HepG2 (cell line): ENCODE measurements around the gene DYNLT2B. TPM values are rescaled to one million over a fixed set of nuclear protein-coding genes. Genes with fewer than 3 reads are reported as not detected.
"Not testable (repeated sequence)": the region's sequence is repeated elsewhere in the genome, so short reads cannot be mapped to it uniquely, and the experiment has no call there.

Source experiments
- ATAC-seq: fragments of 200-7000 bp; cut with Tn5 transposase; 3 replicates; pipeline ENCODE4 v1.9.1; 2020; ENCODE audit warnings: mild to moderate bottlenecking, moderate library complexity
- BruUV-seq: library from RNA; stranded (reverse); fragments of 400-500 nt; replicated peaks from 2 replicates; lab custom pipeline; 2021; lab: Mats Ljungman, UMichigan
- CTCF ChIA-PET: fragments of 300-600 bp; formaldehyde crosslinking; extraction: SDS; loops from one replicate; lab custom pipeline; 2021; ENCODE audit warnings: low total read pairs, inconsistent platforms, low intra/inter-chr PET ratio; lab: Yijun Ruan, JAX
- POLR2A ChIA-PET: fragments of 350-600 bp; sonication (Branson Sonifier 250); formaldehyde crosslinking; loops from one replicate; lab custom pipeline; 2020; ENCODE audit warnings: antibody characterized with exemption, inconsistent platforms; lab: Yijun Ruan, JAX
- DNase-seq: peaks from one replicate; pipeline ENCODE4 v3.0.0-alpha.2; 2015; ENCODE audit warnings: low spot score
- FAIRE-seq: peaks from 3 replicates; lab custom pipeline; 2011; peaks lifted over from hg19 to GRCh38; lab: Jason Lieb, UNC
- H2AFZ ChIP-seq: one replicate; pipeline ENCODE4 v1.6.1; 2011; ENCODE audit warnings: low read length, inconsistent platforms
- H3K27ac ChIP-seq: fragments of 300-600 bp; 3 replicates; pipeline ENCODE4 v1.8.0; 2011; ENCODE audit warnings: mixed run types, mild to moderate bottlenecking, mixed read lengths, low read length, inconsistent platforms; ENCODE audit not compliant: insufficient read depth; ENCODE audit errors: extremely low read length
- H3K27me3 ChIP-seq, 2 experiments: fragments of 200-600 bp in 1 of 2; 2 replicates in 1 of 2; 3 replicates in 1 of 2; pipeline versions ENCODE4 v1.6.0 to v1.8.0; 2011; ENCODE audit warnings: low read length in 2 of 2, mild to moderate bottlenecking in 2 of 2, moderate library complexity in 2 of 2, inconsistent platforms in 1 of 2; ENCODE audit not compliant: insufficient read depth in 2 of 2, control insufficient read depth in 1 of 2
- H3K36me3 ChIP-seq, 2 experiments: fragments of 200-600 bp in 1 of 2; replicated peaks in 1 of 2; 2 replicates in 1 of 2; 3 replicates in 1 of 2; pipeline versions ENCODE4 v1.5.1 to v1.8.0; 2011; ENCODE audit warnings: low read length in 2 of 2, inconsistent platforms in 1 of 2; ENCODE audit not compliant: insufficient read depth in 2 of 2, control insufficient read depth in 1 of 2
- H3K4me1 ChIP-seq: 2 replicates; pipeline ENCODE4 v1.5.1; 2012; ENCODE audit warnings: low read length, inconsistent platforms; ENCODE audit not compliant: insufficient read depth
- H3K4me2 ChIP-seq: 2 replicates; pipeline ENCODE4 v1.6.0; 2011; ENCODE audit warnings: low read depth, low read length, inconsistent platforms
- H3K4me3 ChIP-seq, 3 experiments: fragments of 200-600 bp in 1 of 3; sonication (generic), shearing (Covaris generic) in 1 of 3; replicated peaks in 1 of 3; 2 replicates each; pipeline ENCODE4 v1.5.1; 2011 to 2016; ENCODE audit warnings: low read length in 3 of 3, inconsistent platforms in 2 of 3, low read depth in 2 of 3, mild to moderate bottlenecking in 2 of 3, control low read depth in 1 of 3, mixed read lengths in 1 of 3; ENCODE audit not compliant: insufficient read depth in 1 of 3
- H3K79me2 ChIP-seq: one replicate; pipeline ENCODE4 v1.6.1; 2011; ENCODE audit warnings: low read length, inconsistent platforms; ENCODE audit not compliant: insufficient read depth
- H3K9ac ChIP-seq: 2 replicates; pipeline ENCODE4 v1.6.0; 2011; ENCODE audit warnings: mild to moderate bottlenecking, low read depth, low read length, inconsistent platforms; ENCODE audit not compliant: insufficient read depth
- H3K9me3 ChIP-seq: 2 replicates; pipeline ENCODE4 v1.5.1; 2012; ENCODE audit warnings: mild to moderate bottlenecking, low read length
- H4K20me1 ChIP-seq: 2 replicates; pipeline ENCODE4 v1.6.0; 2011; ENCODE audit warnings: inconsistent platforms, mild to moderate bottlenecking, low read length, moderate library complexity; ENCODE audit not compliant: insufficient read depth
- CEBPZ ChIP-seq: IDR thresholded peaks from 2 replicates; pipeline ENCODE4 v1.6.1; 2012; ENCODE audit warnings: low read length, improper control_type of control experiment
- SOX5 ChIP-seq: IDR thresholded peaks from 2 replicates; pipeline ENCODE4 v1.6.1; 2016; ENCODE audit warnings: borderline replicate concordance
- TARDBP ChIP-seq: sonication (generic); formaldehyde crosslinking; IDR thresholded peaks from 2 replicates; pipeline ENCODE4 v1.8.0; 2022; ENCODE audit warnings: mild to moderate bottlenecking, missing genetic modification reagents
- ZNF580 ChIP-seq: IDR thresholded peaks from 2 replicates; pipeline ENCODE4 v1.6.1; 2016; ENCODE audit warnings: low read depth, borderline replicate concordance
- ZNF724P ChIP-seq: sonication (generic); formaldehyde crosslinking; IDR thresholded peaks from 2 replicates; pipeline ENCODE4 v1.8.0; 2022; ENCODE audit warnings: missing genetic modification reagents, borderline replicate concordance
- ZNF768 ChIP-seq: sonication (generic); formaldehyde crosslinking; IDR thresholded peaks from 2 replicates; pipeline ENCODE4 v1.4.0; 2020; ENCODE audit warnings: missing genetic modification reagents
- WGBS: methylation state at CpG from one replicate; pipeline ENCODE4 v1.1.6; 2017; ENCODE audit warnings: low lambda C conversion rate; 5-methylcytosine and 5-hydroxymethylcytosine counted together
- in situ Hi-C: cut with HindIII; loops from 2 replicates; pipeline ENCODE4 v1.10.0; 2017; ENCODE audit warnings: low pct_unique_long_range_greater_than_20kb; ENCODE audit not compliant: extremely low pct_ligation_motif_present
- intact Hi-C: fragments of 100-400 bp; cut with micrococcal nuclease; formaldehyde crosslinking; loops from one replicate; pipeline ENCODE4 v1.10.0; 2022; ENCODE audit not compliant: unreplicated experiment
- polyA plus RNA-seq, 8 experiments: library from polyadenylated mRNA; depleted of rRNA in 3 of 8; stranded (reverse) in 7 of 8; unstranded in 1 of 8; fragments of >200 nt; fragmentation: Illumina TruSeq in 4 of 8; extraction: Trizol in 4 of 8; gene quantifications; 2 replicates each; pipeline versions ENCODE4 v1.2.1 to v1.2.3, GENCODE V29; 2011 to 2016; ENCODE audit warnings: low read depth in 4 of 8, missing spikeins in 1 of 8, mixed read lengths in 1 of 8; ENCODE audit not compliant: insufficient read depth in 1 of 8
- total RNA-seq, 5 experiments: library from RNA; depleted of rRNA; stranded (reverse); fragments of >200 nt; fragmentation: Illumina TruSeq; extraction: Trizol; gene quantifications; 2 replicates each; pipeline ENCODE4 v1.2.3, GENCODE V29; 2016; ENCODE audit warnings: low read depth in 1 of 5

The DYNLT2B gene
- total and polyA plus RNA-seq, 2 of the 13 experiments (the other 11 are each of a cell fraction or from before 2014, with no cell fraction given), result 4.0 to 7.0 TPM

- TF ChIP-seq ZNF580 (CRISPR knock-in tag), result no peak
- TF ChIP-seq SOX5 (CRISPR knock-in tag), result 0 out of 2 replicates have a peak, but pooled peaks have one; percentile 35
- no peak for TF ChIP-seq CEBPZ
Measured at GRCh38 chr3:196348698-196349097, 30.7 kb upstream of the DYNLT2B start (continued).

- TF ChIP-seq ZNF768 (CRISPR knock-in tag) (no peak), TARDBP (CRISPR knock-in tag) (no peak), ZNF724P (no peak)
- Histone ChIP-seq H3K36me3 (peaks cover 0 to 3% of the 10 kb centered on the region in 2 experiments; a peak in 1 of 5 replicates), H3K79me2 (no peaks in the 10 kb centered on the region), H3K27me3 (no peaks in the 10 kb centered on the region), H3K4me1 (peaks cover 28% of the 10 kb centered on the region), H2AFZ (no peak overlapping the region), H3K4me3 (no peak overlapping the region), H3K27ac (no peak overlapping the region), H4K20me1 (no peaks in the 10 kb centered on the region), H3K9me3 (no peaks in the 10 kb centered on the region), H3K9ac (no peak overlapping the region), H3K4me2 (no peak overlapping the region)
- CTCF ChIA-PET, result no interaction called here
- DNase-seq (no peak), FAIRE-seq (no peak), ATAC-seq (no peak)
- intact Hi-C loops, result no loop called here
- BruUV-seq, result no TSS peak
- in situ Hi-C loops, result no loop called here
- 97% methylated on average over 4 of the region's 4 CpGs for WGBS
- POLR2A ChIA-PET, result no interaction called here
Measured at GRCh38 chr3:196344663-196345062, 26.6 kb upstream of the DYNLT2B start.

- H3K9ac ChIP-seq, H4K20me1 ChIP-seq, ATAC-seq, H3K9me3 ChIP-seq, H3K27me3 ChIP-seq, in situ Hi-C loops, H3K36me3 ChIP-seq, CTCF ChIA-PET, DNase-seq, BruUV-seq, intact Hi-C loops, H3K79me2 ChIP-seq, H3K4me3 ChIP-seq, H3K4me2 ChIP-seq, POLR2A ChIA-PET, H2AFZ ChIP-seq, FAIRE-seq, H3K27ac ChIP-seq: not testable (repeated sequence)
- peaks cover 24% of the 10 kb centered on the region for H3K4me1 ChIP-seq
- WGBS, result 96% methylated on average over 13 of the region's 14 CpGs
Measured at GRCh38 chr3:196343917-196344316, 25.9 kb upstream of the DYNLT2B start.
